ENCODE results near the gene ZNF609.
A peak's percentile ranks its signal among the peaks of the same experiment; 100 is the strongest.
"Not testable (repeated sequence)": the region's sequence is repeated elsewhere in the genome, so short reads cannot be mapped to it uniquely, and the experiment has no call there.

Gene ZNF609

DNA sequence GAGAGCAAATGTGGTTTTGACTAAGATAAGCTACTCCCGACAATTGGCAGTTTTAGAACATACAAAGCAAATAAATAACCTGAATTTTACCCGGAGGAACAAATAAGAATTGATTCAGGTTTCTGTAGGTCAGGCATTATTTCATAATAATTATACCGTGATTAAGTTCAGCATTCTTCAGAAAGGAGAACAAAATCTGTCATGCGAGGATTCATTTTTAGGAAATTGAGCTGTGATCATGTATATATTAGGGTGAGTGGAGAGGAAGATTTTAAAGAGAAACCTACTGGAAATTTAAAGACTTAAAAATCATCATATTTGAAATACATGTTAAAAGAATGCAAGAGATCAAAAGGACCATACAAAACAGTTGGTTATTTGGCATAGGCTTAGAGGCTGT is 20.5 kb downstream of the ZNF609 start:
- H3K4me1 ChIP-seq: peaks cover 0 to 36% (median 9%) of the 10 kb centered on the region in 10 experiments; a peak in 9 of 20 replicates
- peaks cover 21 to 78% (median 31%) of the 10 kb centered on the region in 11 experiments for H3K36me3 ChIP-seq
- peaks cover 12 to 90% (median 55%) of the 10 kb centered on the region in 11 experiments; a peak in 21 of 22 replicates for H4K20me1 ChIP-seq
- peak overlapping the region in 2 of 11 experiments; percentile 19 to 32; a peak in 3 of 22 replicates for H3K4me2 ChIP-seq
- 0 out of 22 replicates have a peak overlapping the region, but pooled peaks of 1 of the 11 experiments have one; percentile 26 for H3K27ac ChIP-seq
- no peak overlapping the region for H3K4me3 ChIP-seq
- H3K27me3 ChIP-seq: no peaks in the 10 kb centered on the region
- H3K9me3 ChIP-seq (replicated peaks in 1 of 11): no peaks in the 10 kb centered on the region
- no peak for TF ChIP-seq Cebpa-rat (IDR thresholded peaks at IDR 0.05)
- no peak overlapping the region for H3K9ac ChIP-seq

DNA sequence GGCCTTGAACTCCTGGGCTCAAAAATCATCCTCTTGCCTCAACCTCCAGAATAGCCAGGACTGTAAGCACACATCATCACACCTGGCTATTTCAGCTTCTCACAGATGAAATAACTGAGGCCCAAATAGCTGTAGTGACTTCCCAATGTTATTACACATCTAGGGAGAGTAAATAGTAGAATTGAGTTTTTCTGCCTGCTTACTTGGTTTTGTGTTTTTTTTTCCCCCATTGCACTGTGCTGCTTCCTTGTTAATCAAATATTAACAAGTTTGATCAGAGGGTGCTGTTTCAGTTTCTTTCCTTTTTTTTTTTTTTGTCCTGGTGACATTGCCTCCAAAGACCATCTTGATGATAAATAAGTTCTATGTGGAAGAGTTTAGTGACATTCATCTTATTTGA is 23.4 kb downstream of the ZNF609 start:
- H3K27ac ChIP-seq: no peak overlapping the region
- H3K9ac ChIP-seq: no peak overlapping the region
- no peaks in the 10 kb centered on the region for H3K9me3 ChIP-seq (replicated peaks in 1 of 11)
- peaks cover 0 to 84% (median 39%) of the 10 kb centered on the region in 11 experiments; a peak in 15 of 22 replicates for H4K20me1 ChIP-seq
- no peaks in the 10 kb centered on the region for H3K27me3 ChIP-seq
- peaks cover 0 to 19% (median under 1%) of the 10 kb centered on the region in 10 experiments; a peak in 6 of 20 replicates for H3K4me1 ChIP-seq
- no peak overlapping the region for H3K4me2 ChIP-seq
- H3K4me3 ChIP-seq: no peak overlapping the region
- no peak for TF ChIP-seq Cebpa-rat (IDR thresholded peaks at IDR 0.05)
- peaks cover 26 to 78% (median 44%) of the 10 kb centered on the region in 11 experiments for H3K36me3 ChIP-seq

DNA sequence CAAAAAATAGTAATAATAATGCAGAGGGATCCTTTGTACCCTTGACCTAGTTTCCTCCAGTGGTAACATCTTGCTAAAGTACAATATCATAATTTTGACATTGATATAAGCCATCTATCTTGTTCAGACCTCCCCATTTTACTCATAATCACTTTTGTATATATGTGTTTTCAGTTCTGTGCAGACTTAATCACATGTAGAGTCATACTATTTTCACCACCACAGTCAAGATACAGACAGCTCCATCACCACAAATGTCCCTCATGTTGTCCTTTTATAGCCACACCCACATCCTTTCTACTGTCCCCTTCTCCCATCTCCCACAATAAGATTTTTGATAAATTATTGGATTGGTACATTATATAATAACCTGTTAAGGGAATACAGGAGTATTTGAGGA is 25.4 kb downstream of the ZNF609 start:
- Histone ChIP-seq H3K27ac (no peak overlapping the region), H3K4me1 (peaks cover 0 to 7% (median 0%) of the 10 kb centered on the region in 10 experiments; a peak in 5 of 20 replicates), H4K20me1 (peaks cover 0 to 71% (median 21%) of the 10 kb centered on the region in 11 experiments; a peak in 14 of 22 replicates), H3K4me3 (no peak overlapping the region), H3K9me3 (replicated peaks in 1 of 11) (no peaks in the 10 kb centered on the region), H3K9ac (no peak overlapping the region), H3K4me2 (no peak overlapping the region), H3K36me3 (peaks cover 31 to 92% (median 60%) of the 10 kb centered on the region in 11 experiments), H3K27me3 (no peaks in the 10 kb centered on the region)
- no peak for TF ChIP-seq Cebpa-rat (IDR thresholded peaks at IDR 0.05)

GRCh38 chr15:64490598-64491259 is 30.4 kb downstream of the ZNF609 start:
- H3K4me1 ChIP-seq: 0 out of 20 replicates have a peak, but pooled peaks cover 0 to 10% (median 0%) of the 10 kb centered on the region in 10 experiments
- peaks cover 5 to 75% (median 32%) of the 10 kb centered on the region in 11 experiments; a peak in 17 of 22 replicates for H4K20me1 ChIP-seq
- TF ChIP-seq Cebpa-rat (IDR thresholded peaks at IDR 0.05): no peak
- H3K36me3 ChIP-seq: peaks cover 33 to 78% (median 65%) of the 10 kb centered on the region in 11 experiments
- H3K9me3 ChIP-seq (replicated peaks in 1 of 11): no peaks in the 10 kb centered on the region
- no peak overlapping the region for H3K27ac ChIP-seq
- H3K27me3 ChIP-seq: no peaks in the 10 kb centered on the region
- no peak overlapping the region for H3K4me2 ChIP-seq
- H3K9ac ChIP-seq: no peak overlapping the region
- no peak overlapping the region for H3K4me3 ChIP-seq

GRCh38 chr15:64493641-64494040 is 33.3 kb downstream of the ZNF609 start:
- H3K27me3 ChIP-seq: no peaks in the 10 kb centered on the region
- H3K36me3 ChIP-seq: peaks cover 39 to 78% (median 62%) of the 10 kb centered on the region in 11 experiments
- no peaks in the 10 kb centered on the region for H3K9me3 ChIP-seq (replicated peaks in 1 of 11)
- no peak overlapping the region for H3K4me2 ChIP-seq
- H3K9ac ChIP-seq: no peak overlapping the region
- no peak for TF ChIP-seq Cebpa-rat (IDR thresholded peaks at IDR 0.05)
- H3K4me3 ChIP-seq: no peak overlapping the region
- H3K4me1 ChIP-seq: 0 out of 20 replicates have a peak, but pooled peaks cover 0 to 10% (median 0%) of the 10 kb centered on the region in 10 experiments
- H4K20me1 ChIP-seq: peaks cover 5 to 79% (median 47%) of the 10 kb centered on the region in 11 experiments; a peak in 16 of 22 replicates
- no peak overlapping the region for H3K27ac ChIP-seq

GRCh38 chr15:64495968-64496367 is 35.6 kb downstream of the ZNF609 start:
- Histone ChIP-seq H3K4me1 (peaks cover 0 to 25% (median 2%) of the 10 kb centered on the region in 10 experiments; a peak in 9 of 20 replicates), H4K20me1 (peaks cover 11 to 93% (median 69%) of the 10 kb centered on the region in 11 experiments; a peak in 20 of 22 replicates), H3K36me3 (peaks cover 49 to 79% (median 68%) of the 10 kb centered on the region in 11 experiments)
- H3K9ac ChIP-seq; H3K9me3 ChIP-seq (replicated peaks in 1 of 11); H3K27me3 ChIP-seq; H3K27ac ChIP-seq; H3K4me3 ChIP-seq; H3K4me2 ChIP-seq: not testable (repeated sequence)

GRCh38 chr15:64500695-64501395 is 40.5 kb downstream of the ZNF609 start:
- H4K20me1 ChIP-seq: peaks cover 52 to 94% (median 79%) of the 10 kb centered on the region in 11 experiments; a peak in 20 of 22 replicates
- H3K4me2 ChIP-seq: peak overlapping the region in 2 of 11 experiments; percentile 85 to 94; a peak in 4 of 22 replicates
- TF ChIP-seq Cebpa-rat (IDR thresholded peaks at IDR 0.05): no peak
- no peaks in the 10 kb centered on the region for H3K9me3 ChIP-seq (replicated peaks in 1 of 11)
- H3K4me3 ChIP-seq: no peak overlapping the region
- H3K36me3 ChIP-seq: peaks cover 31 to 95% (median 78%) of the 10 kb centered on the region in 11 experiments
- H3K27ac ChIP-seq: peak overlapping the region in 2 of 11 experiments; percentile 72 to 85; a peak in 3 of 22 replicates
- no peak overlapping the region for H3K9ac ChIP-seq
- no peaks in the 10 kb centered on the region for H3K27me3 ChIP-seq
- peaks cover 25 to 57% (median 34%) of the 10 kb centered on the region in 10 experiments for H3K4me1 ChIP-seq

DNA sequence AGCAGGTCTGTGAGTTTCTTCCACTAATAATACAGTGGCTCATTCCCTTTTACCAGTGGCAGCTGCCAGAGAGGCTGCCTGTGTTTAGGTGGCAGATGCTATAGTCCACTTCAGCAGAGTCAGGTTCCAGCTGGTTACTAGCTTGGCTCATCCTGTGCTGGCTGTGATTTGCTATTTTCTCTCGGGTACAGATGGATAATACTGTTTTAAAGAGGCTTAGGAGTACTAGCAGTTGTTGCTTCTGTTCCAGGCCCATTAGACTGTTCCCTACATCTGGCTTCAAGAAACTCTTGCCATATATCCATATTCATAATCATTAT is 41.0 kb downstream of the ZNF609 start:
- peaks cover 53 to 92% (median 79%) of the 10 kb centered on the region in 11 experiments; a peak in 20 of 22 replicates for H4K20me1 ChIP-seq
- H3K27me3 ChIP-seq: no peaks in the 10 kb centered on the region
- H3K27ac ChIP-seq: peak overlapping the region in 3 of 11 experiments; percentile 72 to 85 (median 76); a peak in 4 of 22 replicates
- H3K9ac ChIP-seq: peak overlapping the region in 1 of 11 experiments; percentile 11; a peak in 1 of 22 replicates
- H3K4me3 ChIP-seq: no peak overlapping the region
- no peaks in the 10 kb centered on the region for H3K9me3 ChIP-seq (replicated peaks in 1 of 11)
- H3K36me3 ChIP-seq: peaks cover 26 to 93% (median 77%) of the 10 kb centered on the region in 11 experiments
- TF ChIP-seq Cebpa-rat (IDR thresholded peaks at IDR 0.05): no peak
- H3K4me2 ChIP-seq: peak overlapping the region in 2 of 11 experiments; percentile 85 to 94; a peak in 4 of 22 replicates
- H3K4me1 ChIP-seq: peaks cover 25 to 62% (median 35%) of the 10 kb centered on the region in 10 experiments

GRCh38 chr15:64502151-64502550 is 41.8 kb downstream of the ZNF609 start:
- H4K20me1 ChIP-seq: peaks cover 61 to 92% (median 82%) of the 10 kb centered on the region in 11 experiments; a peak in 21 of 22 replicates
- H3K4me2 ChIP-seq: peak overlapping the region; percentile 43 to 94 (median 72); a peak in 17 of 22 replicates
- H3K27me3 ChIP-seq: no peaks in the 10 kb centered on the region
- no peaks in the 10 kb centered on the region for H3K9me3 ChIP-seq (replicated peaks in 1 of 11)
- H3K9ac ChIP-seq: peak overlapping the region in 3 of 11 experiments; percentile 11 to 63 (median 49); a peak in 4 of 22 replicates
- H3K36me3 ChIP-seq: peaks cover 26 to 86% (median 69%) of the 10 kb centered on the region in 11 experiments
- H3K4me1 ChIP-seq: peaks cover 33 to 70% (median 42%) of the 10 kb centered on the region in 10 experiments
- TF ChIP-seq Cebpa-rat (IDR thresholded peaks at IDR 0.05): no peak
- H3K4me3 ChIP-seq: no peak overlapping the region
- H3K27ac ChIP-seq: peak overlapping the region in 6 of 11 experiments; percentile 22 to 85 (median 70); a peak in 8 of 22 replicates

Measured in BLaER1 treated with 17β-estradiol and CSF1 and Interleukin-3, amounts not matched to agents 10 nM and 100 nM (cell line).